Measurements from ENCODE around the gene CDH18.

The CDH18 gene

DNA sequence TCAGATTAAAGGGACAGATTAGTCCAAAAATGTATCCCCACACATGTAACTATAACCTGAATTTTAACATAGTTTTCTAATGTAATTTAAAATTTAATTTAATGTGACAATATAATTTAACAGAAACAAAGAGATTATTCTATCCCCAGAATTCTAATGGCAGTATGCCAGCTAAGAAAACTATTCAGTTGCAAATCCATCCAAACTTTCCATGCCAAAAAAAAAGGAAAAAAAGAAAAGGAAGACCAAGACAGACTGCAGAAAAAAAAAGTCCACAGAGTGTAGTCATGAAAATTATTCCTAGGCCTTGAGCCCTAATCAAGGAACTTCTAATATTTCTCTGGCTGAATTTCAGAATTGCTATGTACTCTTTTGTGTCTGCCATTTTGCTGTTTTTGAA lies 217.6 kb downstream of the CDH18 start:
- Histone ChIP-seq H3F3A (ENCODE audit: insufficient read depth, low read length) (no peaks in the 10 kb centered on the region), H3K27ac (ENCODE audit: low read length) (no peak overlapping the region), H3K4me1 (ENCODE audit: low read length) (no peaks in the 10 kb centered on the region), H4K20me1 (ENCODE audit: insufficient read depth, low read length) (no peaks in the 10 kb centered on the region), H3K4me2 (ENCODE audit: low read depth, low read length) (no peak overlapping the region), H3K9me2 (replicated peaks; ENCODE audit: insufficient read depth, low read length) (no peaks in the 10 kb centered on the region), H2AFZ (ENCODE audit: low read length) (no peak overlapping the region), H3K9ac (ENCODE audit: low read length) (no peak overlapping the region), H3K27me3 (replicated peaks; ENCODE audit: insufficient read depth, low read length) (no peaks in the 10 kb centered on the region), H3K36me3 (replicated peaks; ENCODE audit: insufficient read depth, low read length) (no peaks in the 10 kb centered on the region), H3K79me2 (ENCODE audit: low read length) (no peaks in the 10 kb centered on the region), H3K9me3 (replicated peaks; ENCODE audit: insufficient read depth, low read length) (no peaks in the 10 kb centered on the region), H3K4me3 (ENCODE audit: low read length) (no peak overlapping the region)
- no peak for DNase-seq
- no peak for TF ChIP-seq EZH2 (optimal IDR thresholded peaks at IDR 0.05; ENCODE audit: low read depth, low read length)
- TF ChIP-seq, protein P1, sequence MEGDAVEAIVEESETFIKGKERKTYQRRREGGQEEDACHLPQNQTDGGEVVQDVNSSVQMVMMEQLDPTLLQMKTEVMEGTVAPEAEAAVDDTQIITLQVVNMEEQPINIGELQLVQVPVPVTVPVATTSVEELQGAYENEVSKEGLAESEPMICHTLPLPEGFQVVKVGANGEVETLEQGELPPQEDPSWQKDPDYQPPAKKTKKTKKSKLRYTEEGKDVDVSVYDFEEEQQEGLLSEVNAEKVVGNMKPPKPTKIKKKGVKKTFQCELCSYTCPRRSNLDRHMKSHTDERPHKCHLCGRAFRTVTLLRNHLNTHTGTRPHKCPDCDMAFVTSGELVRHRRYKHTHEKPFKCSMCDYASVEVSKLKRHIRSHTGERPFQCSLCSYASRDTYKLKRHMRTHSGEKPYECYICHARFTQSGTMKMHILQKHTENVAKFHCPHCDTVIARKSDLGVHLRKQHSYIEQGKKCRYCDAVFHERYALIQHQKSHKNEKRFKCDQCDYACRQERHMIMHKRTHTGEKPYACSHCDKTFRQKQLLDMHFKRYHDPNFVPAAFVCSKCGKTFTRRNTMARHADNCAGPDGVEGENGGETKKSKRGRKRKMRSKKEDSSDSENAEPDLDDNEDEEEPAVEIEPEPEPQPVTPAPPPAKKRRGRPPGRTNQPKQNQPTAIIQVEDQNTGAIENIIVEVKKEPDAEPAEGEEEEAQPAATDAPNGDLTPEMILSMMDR (IDR thresholded peaks at IDR 0.05; ENCODE audit: low read length): no peak
- no peak for TF ChIP-seq EZH2phosphoT487 (IDR thresholded peaks at IDR 0.05; ENCODE audit: low read length)

DNA sequence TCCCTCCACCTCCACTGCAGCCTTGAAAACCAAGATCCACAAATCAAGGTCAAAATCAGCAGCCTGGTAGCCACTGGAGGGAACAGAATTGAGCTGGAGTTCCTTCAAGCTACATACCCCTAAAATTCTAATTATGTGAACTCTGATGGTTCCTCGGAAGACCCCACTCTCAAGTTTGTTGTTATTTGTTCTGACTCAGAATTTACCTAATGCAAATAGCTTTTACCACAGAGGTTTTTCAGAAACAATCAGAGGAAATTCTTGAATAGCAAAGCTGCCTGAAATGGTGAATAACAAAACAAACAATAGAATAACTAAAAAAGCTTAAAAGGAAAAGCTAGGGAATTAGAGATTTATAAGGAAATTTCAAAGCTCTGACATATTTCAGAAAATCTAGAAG lies 220.0 kb downstream of the CDH18 start:
- Histone ChIP-seq H3K9me3 (replicated peaks; ENCODE audit: insufficient read depth, low read length) (no peaks in the 10 kb centered on the region), H3K36me3 (replicated peaks; ENCODE audit: insufficient read depth, low read length) (no peaks in the 10 kb centered on the region), H3K4me3 (ENCODE audit: low read length) (no peak overlapping the region), H4K20me1 (ENCODE audit: insufficient read depth, low read length) (no peaks in the 10 kb centered on the region), H3K4me1 (ENCODE audit: low read length) (no peaks in the 10 kb centered on the region), H3K27me3 (replicated peaks; ENCODE audit: insufficient read depth, low read length) (no peaks in the 10 kb centered on the region), H3K4me2 (ENCODE audit: low read depth, low read length) (no peak overlapping the region), H3K27ac (ENCODE audit: low read length) (no peak overlapping the region), H3K79me2 (ENCODE audit: low read length) (no peaks in the 10 kb centered on the region), H2AFZ (ENCODE audit: low read length) (no peak overlapping the region), H3K9ac (ENCODE audit: low read length) (no peak overlapping the region), H3K9me2 (replicated peaks; ENCODE audit: insufficient read depth, low read length) (no peaks in the 10 kb centered on the region), H3F3A (ENCODE audit: insufficient read depth, low read length) (no peaks in the 10 kb centered on the region)
- TF ChIP-seq EZH2phosphoT487 (IDR thresholded peaks at IDR 0.05; ENCODE audit: low read length) (no peak), EZH2 (optimal IDR thresholded peaks at IDR 0.05; ENCODE audit: low read depth, low read length) (no peak)
- TF ChIP-seq, protein P1 (IDR thresholded peaks at IDR 0.05; ENCODE audit: low read length): no peak
- DNase-seq: no peak

DNA sequence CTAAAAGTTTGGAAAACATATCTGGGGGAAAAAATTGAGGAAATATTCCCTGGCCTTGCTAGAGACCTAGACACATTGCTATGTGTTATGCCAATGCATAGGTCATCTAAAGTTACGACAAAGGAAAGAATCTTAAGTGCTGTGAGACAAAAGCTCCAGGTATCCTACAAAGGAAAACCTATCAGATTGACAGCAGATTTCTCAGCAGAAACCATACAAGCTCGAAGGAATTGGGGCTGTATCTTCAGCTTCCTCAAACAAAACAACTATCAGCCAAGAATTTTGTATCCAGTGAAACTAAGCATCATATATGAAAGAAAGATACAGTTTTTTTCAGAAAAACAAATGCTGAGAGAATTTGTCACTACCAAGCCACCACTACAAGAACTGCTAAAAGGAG lies 234.4 kb downstream of the CDH18 start:
- TF ChIP-seq EZH2phosphoT487 (IDR thresholded peaks at IDR 0.05; ENCODE audit: low read length) (no peak), EZH2 (optimal IDR thresholded peaks at IDR 0.05; ENCODE audit: low read depth, low read length) (no peak)
- TF ChIP-seq, protein P1 (IDR thresholded peaks at IDR 0.05; ENCODE audit: low read length): no peak
- H3K27me3 ChIP-seq (replicated peaks; ENCODE audit: insufficient read depth, low read length): no peaks in the 10 kb centered on the region
- no peaks in the 10 kb centered on the region for H3K79me2 ChIP-seq (ENCODE audit: low read length)
- no peaks in the 10 kb centered on the region for H3K4me1 ChIP-seq (ENCODE audit: low read length)
- no peak overlapping the region for H3K9ac ChIP-seq (ENCODE audit: low read length)
- no peak for DNase-seq
- H4K20me1 ChIP-seq (ENCODE audit: insufficient read depth, low read length): no peaks in the 10 kb centered on the region
- no peaks in the 10 kb centered on the region for H3F3A ChIP-seq (ENCODE audit: insufficient read depth, low read length)
- H3K4me3 ChIP-seq (ENCODE audit: low read length): no peak overlapping the region
- no peaks in the 10 kb centered on the region for H3K36me3 ChIP-seq (replicated peaks; ENCODE audit: insufficient read depth, low read length)
- no peak overlapping the region for H3K4me2 ChIP-seq (ENCODE audit: low read depth, low read length)
- no peaks in the 10 kb centered on the region; the same call in 1 of the 2 replicates for H3K9me2 ChIP-seq (replicated peaks; ENCODE audit: insufficient read depth, low read length)
- no peak overlapping the region for H3K27ac ChIP-seq (ENCODE audit: low read length)
- H3K9me3 ChIP-seq (replicated peaks; ENCODE audit: insufficient read depth, low read length): no peaks in the 10 kb centered on the region
- no peak overlapping the region for H2AFZ ChIP-seq (ENCODE audit: low read length)

All from MM.1S (cell line).